GM18517 (cell line): ENCODE results near the gene SLC19A1.

Experiments used
- ATAC-seq: cut with Tn5 transposase; IDR thresholded peaks from one replicate; pipeline ENCODE4 v1.9.1; 2021; ENCODE audit warnings: mild to moderate bottlenecking, moderate library complexity; ENCODE audit not compliant: unreplicated experiment

The SLC19A1 gene

DNA sequence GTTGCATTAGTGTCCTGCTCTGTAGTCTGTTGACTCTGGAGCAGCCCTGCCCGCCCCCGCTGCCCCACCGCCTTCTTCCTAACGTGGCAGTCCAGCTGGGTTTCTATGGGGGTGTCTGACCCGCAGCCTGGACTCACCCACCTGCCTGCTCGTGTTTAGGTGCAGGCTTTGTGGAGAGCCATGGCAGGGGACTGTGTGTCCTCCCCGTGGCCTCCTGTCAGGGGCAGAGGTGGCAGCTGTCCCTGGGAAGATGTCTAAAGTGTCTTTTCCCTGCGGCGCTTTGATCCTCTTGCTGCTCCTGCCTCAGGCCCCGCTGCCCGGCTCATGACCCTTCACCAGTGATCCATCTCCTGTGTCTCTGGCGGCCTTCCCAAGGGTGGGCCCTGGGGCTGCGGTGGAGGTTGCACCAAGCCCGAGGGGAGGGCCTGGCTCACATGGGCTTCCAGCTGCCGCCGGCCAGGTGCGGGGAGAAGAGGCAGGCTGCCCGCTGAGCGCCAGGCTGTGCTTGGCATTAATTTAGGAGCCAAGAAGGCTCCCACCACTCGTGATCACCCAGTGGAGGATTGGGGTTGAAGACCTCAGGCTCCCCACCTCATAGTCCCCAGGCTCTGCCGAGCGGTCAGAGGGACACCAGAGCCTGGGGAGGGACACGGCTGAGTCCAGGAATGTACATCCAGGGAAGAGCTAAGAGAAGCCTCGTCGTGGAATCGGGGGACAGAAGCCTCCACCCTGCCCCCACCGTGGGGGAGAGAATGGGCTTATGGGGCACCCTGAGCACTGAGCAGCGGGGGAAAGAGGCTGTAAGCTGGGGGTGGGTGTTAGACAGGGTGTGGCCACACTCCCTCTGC is 93.2 kb downstream of the SLC19A1 start:
- no peak for ATAC-seq

DNA sequence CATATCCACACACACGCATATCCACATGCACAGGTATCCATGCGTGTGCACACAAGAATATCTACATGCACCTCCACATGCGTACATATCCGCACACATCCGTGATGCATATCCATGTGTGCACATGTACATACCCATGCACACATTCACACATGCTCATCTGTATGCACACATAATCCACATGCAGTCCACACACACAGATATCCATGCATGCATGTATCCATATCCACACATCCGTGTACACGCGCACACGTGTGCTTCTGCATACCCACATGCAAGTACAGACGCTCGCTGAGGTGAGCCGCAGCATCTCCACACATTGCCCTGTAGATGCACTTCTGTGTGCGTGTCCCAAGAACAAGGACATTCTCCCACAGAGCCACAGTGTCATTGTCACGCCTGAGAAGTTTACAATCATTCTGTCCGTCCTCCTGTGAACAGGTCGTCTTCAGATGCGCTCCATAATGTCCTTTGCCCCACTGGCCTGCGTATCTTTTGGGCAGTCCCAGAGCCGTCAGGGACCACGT is 93.9 kb downstream of the SLC19A1 start:
- ATAC-seq: no peak
